GM20000 (cell line): ENCODE measurements around the gene CAVIN2.
"Not testable (repeated sequence)": the region's sequence is repeated elsewhere in the genome, so short reads cannot be mapped to it uniquely, and the experiment has no call there.

Experiments
- DNase-seq: peaks from one replicate; pipeline ENCODE4 v3.0.0; 2012; ENCODE audit warnings: low spot score
- TF ChIP-seq, protein P1 (sequence below): IDR thresholded peaks from 2 replicates; pipeline ENCODE4 v1.5.1; 2012; ENCODE audit warnings: mild to moderate bottlenecking, control low read depth; ENCODE audit errors: extremely low read depth, missing control alignments

The CAVIN2 gene

DNA sequence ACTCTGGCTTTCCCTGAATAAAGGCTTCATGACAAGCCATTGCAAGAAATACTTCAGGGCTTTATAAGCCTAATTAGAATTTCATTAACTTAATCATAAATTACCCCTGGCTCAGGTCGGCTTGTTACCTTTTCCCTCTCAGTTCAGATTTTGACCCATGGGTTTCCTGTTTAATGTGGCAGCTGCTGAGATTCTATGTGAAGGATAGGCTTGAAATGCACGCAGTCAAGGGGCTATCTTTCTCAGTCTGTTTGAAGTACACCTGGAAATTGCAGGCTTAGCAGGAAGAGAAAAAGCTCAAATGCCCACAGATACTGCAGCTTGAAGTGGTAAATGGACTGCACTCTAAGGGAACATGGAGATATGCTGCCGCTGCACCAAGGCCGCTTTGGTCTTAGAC lies 49.4 kb downstream of the CAVIN2 start:
- TF ChIP-seq, protein P1, sequence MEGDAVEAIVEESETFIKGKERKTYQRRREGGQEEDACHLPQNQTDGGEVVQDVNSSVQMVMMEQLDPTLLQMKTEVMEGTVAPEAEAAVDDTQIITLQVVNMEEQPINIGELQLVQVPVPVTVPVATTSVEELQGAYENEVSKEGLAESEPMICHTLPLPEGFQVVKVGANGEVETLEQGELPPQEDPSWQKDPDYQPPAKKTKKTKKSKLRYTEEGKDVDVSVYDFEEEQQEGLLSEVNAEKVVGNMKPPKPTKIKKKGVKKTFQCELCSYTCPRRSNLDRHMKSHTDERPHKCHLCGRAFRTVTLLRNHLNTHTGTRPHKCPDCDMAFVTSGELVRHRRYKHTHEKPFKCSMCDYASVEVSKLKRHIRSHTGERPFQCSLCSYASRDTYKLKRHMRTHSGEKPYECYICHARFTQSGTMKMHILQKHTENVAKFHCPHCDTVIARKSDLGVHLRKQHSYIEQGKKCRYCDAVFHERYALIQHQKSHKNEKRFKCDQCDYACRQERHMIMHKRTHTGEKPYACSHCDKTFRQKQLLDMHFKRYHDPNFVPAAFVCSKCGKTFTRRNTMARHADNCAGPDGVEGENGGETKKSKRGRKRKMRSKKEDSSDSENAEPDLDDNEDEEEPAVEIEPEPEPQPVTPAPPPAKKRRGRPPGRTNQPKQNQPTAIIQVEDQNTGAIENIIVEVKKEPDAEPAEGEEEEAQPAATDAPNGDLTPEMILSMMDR: no peak
- DNase-seq: no peak

DNA sequence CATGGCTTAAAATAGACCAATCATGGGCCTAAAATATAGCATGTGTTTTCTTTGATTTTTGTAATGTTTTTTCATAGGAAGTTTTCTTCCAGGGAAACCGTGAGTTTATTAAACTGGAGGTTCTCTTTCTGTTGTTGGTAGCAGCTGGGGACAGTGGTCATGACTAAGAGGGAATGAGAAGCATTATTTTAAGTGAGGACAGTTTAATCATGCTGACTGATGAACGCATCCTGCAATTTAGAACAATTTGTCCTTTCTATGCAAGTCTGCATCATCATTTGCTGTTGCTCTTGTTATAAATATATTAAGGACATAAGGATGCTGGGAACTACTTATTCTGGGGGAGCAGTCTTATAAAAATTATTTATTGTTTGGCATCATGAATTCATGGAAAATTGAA lies 51.2 kb downstream of the CAVIN2 start:
- DNase-seq: no peak
- TF ChIP-seq, protein P1: no peak

DNA sequence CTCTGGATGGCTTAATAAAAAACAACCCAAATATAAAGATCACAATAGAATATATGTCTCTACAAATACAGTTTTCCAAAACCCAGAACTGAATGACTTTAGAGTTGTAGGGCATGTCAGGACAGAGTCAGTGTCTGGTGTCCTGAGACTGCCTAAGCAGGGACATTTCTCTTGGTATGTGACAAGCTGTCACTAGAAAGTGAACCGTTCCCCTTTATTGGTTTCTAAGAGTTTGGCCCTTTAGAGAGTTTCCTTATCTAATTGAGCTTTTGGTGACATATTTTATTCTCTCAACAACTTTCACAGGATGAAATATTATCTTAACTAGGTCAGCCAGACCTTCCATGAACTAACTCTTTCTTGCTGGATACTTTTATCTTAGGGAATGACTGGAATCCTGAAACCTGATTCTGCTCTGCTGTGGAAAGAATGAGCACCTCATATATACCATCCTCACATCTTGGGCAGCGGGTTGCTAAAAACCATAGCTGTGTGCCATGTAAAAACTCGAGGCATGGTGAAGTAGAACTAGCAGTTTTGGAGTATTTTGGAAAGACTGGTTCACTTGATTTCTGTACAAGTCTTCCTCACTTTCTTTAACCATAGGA lies 54.8 kb downstream of the CAVIN2 start:
- TF ChIP-seq, protein P1: no peak

DNA sequence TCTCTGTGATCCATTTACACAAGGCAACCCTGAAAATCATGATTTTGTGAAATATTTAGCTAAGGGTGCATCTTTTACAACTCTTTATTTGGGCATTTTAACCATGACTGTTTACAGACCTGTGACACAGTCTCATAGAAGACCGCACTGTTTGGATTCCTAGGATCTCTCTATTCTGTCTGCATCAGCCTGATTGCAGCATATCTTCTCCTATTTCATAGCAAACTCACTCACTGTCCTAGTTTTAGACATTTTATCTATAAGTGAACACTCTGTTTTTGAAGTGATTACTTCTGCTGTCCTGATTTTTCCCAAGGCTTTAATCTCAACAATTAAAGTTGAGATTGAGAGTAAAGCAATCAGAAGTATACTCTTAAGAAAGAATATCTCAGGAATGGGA lies 56.2 kb downstream of the CAVIN2 start:
- DNase-seq: no peak

More for the DNA sequence above, 54.8 kb downstream of the CAVIN2 start:
- DNase-seq: no peak

DNA sequence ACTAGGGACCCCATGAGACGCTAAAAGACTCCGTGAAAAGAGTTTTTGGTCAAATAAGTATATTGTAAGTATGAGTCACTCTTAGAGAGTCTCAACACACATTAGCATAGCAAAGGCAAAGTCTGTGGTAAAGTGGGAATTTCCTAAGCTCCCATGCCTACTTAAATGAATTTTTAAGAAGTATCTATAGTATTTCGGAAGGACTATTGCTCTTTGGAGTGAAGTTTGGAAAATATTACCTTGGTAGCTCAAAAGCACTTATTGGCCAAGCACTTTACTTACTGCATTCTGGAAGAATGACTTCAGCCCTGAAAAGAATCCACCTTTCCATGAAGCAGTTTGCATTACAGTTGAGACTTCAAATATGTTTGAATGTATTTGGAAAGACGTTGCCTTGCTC lies 57.1 kb downstream of the CAVIN2 start:
- TF ChIP-seq, protein P1: no peak
- no peak for DNase-seq

More for the DNA sequence above, 56.2 kb downstream of the CAVIN2 start:
- TF ChIP-seq, protein P1: no peak

DNA sequence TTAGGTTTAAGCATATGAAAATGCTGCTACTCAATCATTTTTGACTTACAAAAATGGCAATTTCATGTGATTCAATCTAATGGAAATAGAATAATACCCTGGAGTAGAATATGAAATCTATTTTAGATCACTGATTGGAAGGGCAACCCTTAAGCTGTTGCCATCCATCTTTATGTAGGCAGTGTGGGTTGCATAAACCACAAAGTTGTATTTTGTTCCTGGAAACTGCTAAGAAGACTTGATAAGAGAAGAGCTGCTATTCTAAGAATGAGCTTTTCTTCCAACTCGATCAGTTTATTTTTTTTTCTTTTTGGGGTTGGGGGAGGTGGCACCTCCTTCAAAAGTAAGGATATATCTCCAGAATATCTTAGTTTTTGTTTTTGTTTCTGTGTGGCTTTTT lies 60.2 kb downstream of the CAVIN2 start:
- DNase-seq: no peak
- TF ChIP-seq, protein P1: no peak

DNA sequence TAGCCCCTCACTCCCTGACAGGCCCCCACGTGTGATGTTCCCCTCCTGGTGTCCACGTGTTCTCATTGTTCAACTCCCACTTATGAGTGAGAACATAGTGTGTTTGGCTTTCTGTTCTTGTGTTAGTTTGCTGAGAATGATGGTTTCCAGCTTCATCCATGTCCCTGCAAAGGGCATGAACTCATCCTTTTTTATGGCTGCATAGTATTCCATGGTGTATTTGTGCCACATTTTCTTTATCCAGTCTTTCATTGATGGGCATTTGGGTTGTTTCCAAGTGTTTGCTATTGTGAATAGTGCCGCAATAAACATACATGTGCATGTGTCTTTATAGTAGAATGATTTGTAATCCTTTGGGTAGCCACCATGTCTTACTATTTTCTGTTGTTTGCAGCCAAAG lies 61.2 kb downstream of the CAVIN2 start:
- DNase-seq: not testable (repeated sequence)
